PFSK-1 (cell line): Measurements from ENCODE around the gene IFT25.

Source experiments
- FOXP2 ChIP-seq: optimal IDR thresholded peaks from 2 replicates; pipeline ENCODE3; 2011; ENCODE audit warnings: borderline replicate concordance, control low read depth, inconsistent platforms; ENCODE audit not compliant: insufficient read depth; ENCODE audit errors: extremely low read length, extremely low read depth
- POLR2AphosphoS5 ChIP-seq: IDR thresholded peaks from 2 replicates; pipeline ENCODE4 v1.6.1; 2012; ENCODE audit warnings: low read depth, mild to moderate bottlenecking, control low read depth, low read length, moderate library complexity
- SIN3A ChIP-seq: IDR thresholded peaks from 2 replicates; pipeline ENCODE4 v1.6.1; 2012; ENCODE audit warnings: mild to moderate bottlenecking, low read length, moderate library complexity, borderline replicate concordance; ENCODE audit not compliant: insufficient read depth
- TAF1 ChIP-seq: IDR thresholded peaks from 2 replicates; pipeline ENCODE4 v1.6.1; 2012; ENCODE audit warnings: low read length, control low read depth, borderline replicate concordance; ENCODE audit not compliant: insufficient read depth
- TF ChIP-seq, protein P1 (sequence below), 2 experiments: IDR thresholded peaks; 2 replicates each; pipeline versions ENCODE4 v1.6.1 to v1.8.0; 2011 to 2012; ENCODE audit warnings: low read depth in 2 of 2, low read length in 2 of 2, control low read depth in 1 of 2, inconsistent platforms in 1 of 2, mild to moderate bottlenecking in 1 of 2, moderate library complexity in 1 of 2; ENCODE audit not compliant: insufficient read depth in 1 of 2

Gene IFT25

DNA sequence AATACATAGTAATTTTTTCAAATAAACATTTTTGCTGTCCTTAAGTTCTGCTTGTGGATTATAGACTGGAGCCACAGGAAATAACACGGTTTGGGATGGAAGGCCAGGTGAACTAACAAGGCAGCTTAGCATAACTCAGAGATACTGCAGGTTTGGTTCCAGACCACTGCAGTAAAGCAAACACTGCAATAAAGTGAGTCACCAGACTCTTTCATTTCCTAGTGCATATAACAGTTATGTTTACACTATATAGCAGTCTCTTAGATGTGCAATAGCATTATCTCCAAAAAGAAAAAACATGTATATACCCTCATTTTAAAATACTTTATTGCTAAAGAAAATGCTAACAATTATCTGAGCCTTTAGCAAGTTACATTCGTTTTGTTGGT is 22.6 kb upstream of the IFT25 start:
- TF ChIP-seq, protein P1, sequence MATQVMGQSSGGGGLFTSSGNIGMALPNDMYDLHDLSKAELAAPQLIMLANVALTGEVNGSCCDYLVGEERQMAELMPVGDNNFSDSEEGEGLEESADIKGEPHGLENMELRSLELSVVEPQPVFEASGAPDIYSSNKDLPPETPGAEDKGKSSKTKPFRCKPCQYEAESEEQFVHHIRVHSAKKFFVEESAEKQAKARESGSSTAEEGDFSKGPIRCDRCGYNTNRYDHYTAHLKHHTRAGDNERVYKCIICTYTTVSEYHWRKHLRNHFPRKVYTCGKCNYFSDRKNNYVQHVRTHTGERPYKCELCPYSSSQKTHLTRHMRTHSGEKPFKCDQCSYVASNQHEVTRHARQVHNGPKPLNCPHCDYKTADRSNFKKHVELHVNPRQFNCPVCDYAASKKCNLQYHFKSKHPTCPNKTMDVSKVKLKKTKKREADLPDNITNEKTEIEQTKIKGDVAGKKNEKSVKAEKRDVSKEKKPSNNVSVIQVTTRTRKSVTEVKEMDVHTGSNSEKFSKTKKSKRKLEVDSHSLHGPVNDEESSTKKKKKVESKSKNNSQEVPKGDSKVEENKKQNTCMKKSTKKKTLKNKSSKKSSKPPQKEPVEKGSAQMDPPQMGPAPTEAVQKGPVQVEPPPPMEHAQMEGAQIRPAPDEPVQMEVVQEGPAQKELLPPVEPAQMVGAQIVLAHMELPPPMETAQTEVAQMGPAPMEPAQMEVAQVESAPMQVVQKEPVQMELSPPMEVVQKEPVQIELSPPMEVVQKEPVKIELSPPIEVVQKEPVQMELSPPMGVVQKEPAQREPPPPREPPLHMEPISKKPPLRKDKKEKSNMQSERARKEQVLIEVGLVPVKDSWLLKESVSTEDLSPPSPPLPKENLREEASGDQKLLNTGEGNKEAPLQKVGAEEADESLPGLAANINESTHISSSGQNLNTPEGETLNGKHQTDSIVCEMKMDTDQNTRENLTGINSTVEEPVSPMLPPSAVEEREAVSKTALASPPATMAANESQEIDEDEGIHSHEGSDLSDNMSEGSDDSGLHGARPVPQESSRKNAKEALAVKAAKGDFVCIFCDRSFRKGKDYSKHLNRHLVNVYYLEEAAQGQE (IDR thresholded peaks at IDR 0.05; ENCODE audit: insufficient read depth in 1 of 2, low read depth in 2 of 2, low read length in 2 of 2) = no peak
- TF ChIP-seq SIN3A = no peak
- no peak for TF ChIP-seq TAF1
- TF ChIP-seq POLR2AphosphoS5 = no peak
- no peak for TF ChIP-seq FOXP2

DNA sequence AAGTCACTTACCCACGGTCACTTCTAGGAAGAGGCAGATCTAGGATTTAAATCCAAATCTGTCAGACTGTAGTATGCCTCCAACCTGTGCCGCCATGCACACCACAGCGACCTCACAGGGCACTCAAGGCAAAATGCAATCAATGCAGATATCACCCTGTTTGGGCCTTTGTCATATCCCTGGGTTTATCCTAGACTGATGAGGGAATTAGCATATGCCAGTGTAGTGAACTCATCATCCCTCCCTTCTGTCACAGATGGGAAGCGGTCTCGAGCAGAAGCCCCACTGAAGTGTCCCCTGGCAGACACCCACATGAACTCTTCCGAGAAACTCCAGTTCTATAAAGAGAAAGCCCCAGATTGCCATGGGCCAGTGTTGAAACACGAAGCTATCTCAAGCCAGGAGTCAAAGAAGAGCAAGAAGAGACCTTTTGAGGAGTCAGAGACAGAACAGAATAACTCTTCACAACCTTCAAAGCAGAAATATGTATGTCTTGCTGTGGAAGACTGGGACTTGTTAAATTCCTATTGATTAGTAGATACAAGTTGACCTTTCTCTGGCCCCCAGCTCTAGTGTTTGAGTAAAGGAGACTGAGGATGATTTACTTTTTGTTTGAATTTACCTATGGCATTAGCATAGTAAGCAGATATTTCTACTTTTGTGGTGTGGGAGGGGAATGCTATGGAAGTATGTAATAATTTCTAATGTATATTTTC is 22.1 kb upstream of the IFT25 start:
- TF ChIP-seq TAF1 (no peak), FOXP2 (no peak), POLR2AphosphoS5 (no peak), SIN3A (no peak)
- TF ChIP-seq, protein P1 (IDR thresholded peaks at IDR 0.05; ENCODE audit: insufficient read depth in 1 of 2, low read depth in 2 of 2, low read length in 2 of 2) = no peak

DNA sequence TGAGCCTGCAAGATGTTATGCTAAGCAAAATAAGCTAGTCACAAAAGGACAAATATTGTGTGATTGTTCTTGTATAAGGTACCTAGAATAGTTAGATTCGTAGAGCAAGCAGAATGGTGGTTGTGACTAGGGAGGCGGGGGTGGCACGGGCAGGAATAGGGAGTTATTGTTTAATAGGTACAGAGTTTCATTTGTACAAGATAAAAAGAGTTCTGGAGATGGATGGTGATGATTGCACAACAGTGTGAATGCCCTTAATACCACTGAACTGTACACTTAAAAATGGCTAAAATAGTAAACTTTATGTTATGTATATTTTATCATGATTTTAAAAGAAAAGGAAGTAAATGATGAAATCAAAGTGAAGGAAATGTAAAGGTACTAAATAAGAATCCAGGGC is 21.3 kb upstream of the IFT25 start:
- TF ChIP-seq POLR2AphosphoS5 = no peak
- no peak for TF ChIP-seq SIN3A
- TF ChIP-seq TAF1 = no peak
- TF ChIP-seq, protein P1 (IDR thresholded peaks at IDR 0.05; ENCODE audit: insufficient read depth in 1 of 2, low read depth in 2 of 2, low read length in 2 of 2) = no peak
- no peak for TF ChIP-seq FOXP2

DNA sequence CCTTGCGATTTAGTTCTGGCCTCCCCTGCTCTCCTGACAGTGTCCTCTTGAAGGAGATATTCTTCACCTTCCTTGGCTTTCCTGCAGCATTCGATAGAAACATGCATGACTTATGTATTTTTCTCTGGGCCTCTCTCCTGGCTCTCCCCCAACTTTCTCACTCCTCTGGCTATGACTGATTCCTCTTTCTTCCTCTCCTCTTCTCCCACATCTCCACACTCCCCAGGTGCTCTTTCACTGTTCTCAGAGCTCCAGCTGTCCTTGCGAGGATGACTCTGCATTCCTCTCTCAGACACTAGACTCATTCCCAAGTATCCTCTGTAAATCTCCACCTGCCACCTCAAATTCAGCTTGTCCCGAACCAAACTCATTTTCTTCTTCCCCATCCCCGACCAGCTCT is 18.6 kb upstream of the IFT25 start:
- TF ChIP-seq POLR2AphosphoS5 = no peak
- TF ChIP-seq TAF1 = no peak

DNA sequence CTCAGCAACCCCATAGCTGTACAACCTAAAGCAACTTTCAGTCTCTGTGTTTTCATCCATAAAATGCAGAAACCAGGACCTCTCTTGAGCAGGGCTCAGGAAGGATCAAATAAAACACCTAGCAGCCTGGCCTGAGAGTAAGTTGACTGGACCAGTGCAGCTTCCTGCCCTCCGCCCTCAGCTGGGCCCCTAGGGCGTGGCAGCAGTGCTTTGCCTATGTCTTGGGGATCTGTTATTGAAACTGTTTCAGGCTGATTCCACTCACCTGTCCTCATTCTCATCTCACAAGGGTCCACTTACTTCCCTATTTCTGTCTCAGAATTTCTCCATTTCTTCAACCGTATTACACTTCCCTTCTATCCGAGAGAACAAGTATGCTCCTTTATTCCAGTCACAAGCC is 18.0 kb upstream of the IFT25 start:
- TF ChIP-seq POLR2AphosphoS5 (no peak), FOXP2 (no peak), SIN3A (no peak), TAF1 (no peak)
- TF ChIP-seq, protein P1 (IDR thresholded peaks at IDR 0.05; ENCODE audit: insufficient read depth in 1 of 2, low read depth in 2 of 2, low read length in 2 of 2) = no peak
